ENCODE results near the gene KCNA5. TPM values are rescaled to one million over a fixed set of nuclear protein-coding genes. Genes with fewer than 3 reads are reported as not detected.

Gene KCNA5
- total RNA-seq, 1 donor from 2014 or later, result 6.5 TPM

DNA sequence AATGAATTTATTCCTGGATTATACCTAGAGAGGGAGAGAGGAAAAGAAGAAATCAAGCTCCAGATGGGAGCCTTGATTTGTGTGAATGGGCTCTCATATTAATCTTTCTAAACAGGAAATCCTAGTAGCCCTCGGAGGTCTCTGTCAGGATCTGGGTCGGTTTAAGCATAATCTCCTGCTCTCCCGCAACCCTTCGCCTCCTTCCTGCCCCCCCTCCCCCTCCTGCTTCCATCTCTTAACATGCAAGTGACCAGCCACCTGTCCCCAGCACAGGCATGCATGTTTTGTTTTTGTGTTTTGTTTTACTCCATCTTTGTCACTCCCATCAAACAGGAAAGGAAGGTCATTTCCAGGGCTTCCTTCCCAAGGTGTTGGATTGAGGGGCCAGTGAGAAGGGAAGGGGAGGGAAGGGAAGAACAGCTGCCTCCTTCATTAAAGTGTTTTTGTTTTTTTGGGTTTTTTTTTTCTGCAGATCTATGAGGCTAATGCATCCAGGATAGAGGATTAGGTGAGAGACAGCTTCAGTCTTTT, 4.8 kb upstream of the KCNA5 start:
- DNase-seq (ENCODE audit: low spot score), result no peak
- no peak for TF ChIP-seq CTCF (IDR thresholded peaks at IDR 0.05)
- Mint-ChIP-seq H3K36me3 (ENCODE audit: low read depth) (no peaks in the 10 kb centered on the region), H3K9me3 (ENCODE audit: low read depth) (no peaks in the 10 kb centered on the region), H3K4me3 (ENCODE audit: unreplicated experiment) (no peak overlapping the region), H3K27ac (ENCODE audit: unreplicated experiment) (no peak overlapping the region), H3K4me1 (ENCODE audit: low read depth) (peaks cover 20% of the 10 kb centered on the region), H3K27me3 (ENCODE audit: low read depth) (peaks cover 44% of the 10 kb centered on the region)

DNA sequence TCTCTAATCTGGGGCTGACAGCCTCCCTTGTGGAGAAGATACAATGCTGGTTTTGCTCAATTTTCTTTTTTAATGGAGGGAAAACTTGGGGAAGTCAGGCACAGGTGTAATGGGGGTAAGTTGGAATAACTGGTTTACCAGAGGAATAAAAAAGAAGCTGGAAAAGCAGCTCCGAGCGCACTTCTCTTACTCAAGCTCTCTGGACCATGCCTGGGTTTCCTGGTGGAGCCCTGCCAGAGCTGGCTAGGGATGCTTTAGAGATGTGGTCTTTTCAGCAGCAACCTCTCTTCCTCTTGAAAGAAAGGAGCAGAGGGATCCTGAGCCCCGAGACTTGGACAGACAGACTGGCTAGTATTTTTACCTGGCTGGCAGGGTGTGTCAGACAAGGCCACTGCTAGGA, 3.9 kb upstream of the KCNA5 start:
- Mint-ChIP-seq H3K36me3 (ENCODE audit: low read depth) (no peaks in the 10 kb centered on the region), H3K9me3 (ENCODE audit: low read depth) (no peaks in the 10 kb centered on the region), H3K4me3 (ENCODE audit: unreplicated experiment) (no peak overlapping the region), H3K27ac (ENCODE audit: unreplicated experiment) (no peak overlapping the region), H3K27me3 (ENCODE audit: low read depth) (peaks cover 44% of the 10 kb centered on the region), H3K4me1 (ENCODE audit: low read depth) (peaks cover 11% of the 10 kb centered on the region)
- DNase-seq (ENCODE audit: low spot score), result no peak
- TF ChIP-seq CTCF (IDR thresholded peaks at IDR 0.05), result no peak

- H3K4me3 Mint-ChIP-seq (ENCODE audit: unreplicated experiment), result no peak overlapping the region
- H3K9me3 Mint-ChIP-seq (ENCODE audit: low read depth), result no peaks in the 10 kb centered on the region
- no peak overlapping the region for H3K27ac Mint-ChIP-seq (ENCODE audit: unreplicated experiment)
- H3K4me1 Mint-ChIP-seq (ENCODE audit: low read depth), result peaks cover 11% of the 10 kb centered on the region
- no peak for TF ChIP-seq CTCF (IDR thresholded peaks at IDR 0.05)
- peaks cover 49% of the 10 kb centered on the region for H3K27me3 Mint-ChIP-seq (ENCODE audit: low read depth)
- peaks cover 1% of the 10 kb centered on the region for H3K36me3 Mint-ChIP-seq (ENCODE audit: low read depth)
- DNase-seq (ENCODE audit: low spot score), result no peak
Measured at GRCh38 chr12:5040368-5040767, 3.3 kb upstream of the KCNA5 start.

- no peak for DNase-seq (ENCODE audit: low spot score)
- TF ChIP-seq CTCF (IDR thresholded peaks at IDR 0.05), result no peak
- Mint-ChIP-seq H3K4me3 (ENCODE audit: unreplicated experiment) (peak overlapping the region; percentile 46), H3K4me1 (ENCODE audit: low read depth) (peaks cover 35% of the 10 kb centered on the region), H3K36me3 (ENCODE audit: low read depth) (peaks cover 6% of the 10 kb centered on the region), H3K27ac (ENCODE audit: unreplicated experiment) (peak overlapping the region; percentile 22), H3K9me3 (ENCODE audit: low read depth) (no peaks in the 10 kb centered on the region), H3K27me3 (ENCODE audit: low read depth) (peaks cover 65% of the 10 kb centered on the region)
Measured at GRCh38 chr12:5044420-5045295, 979 bp downstream of the KCNA5 start.

GRCh38 chr12:5047094-5047493, 3.4 kb downstream of the KCNA5 start:
- Mint-ChIP-seq H3K27ac (ENCODE audit: unreplicated experiment) (no peak overlapping the region), H3K9me3 (ENCODE audit: low read depth) (no peaks in the 10 kb centered on the region), H3K36me3 (ENCODE audit: low read depth) (peaks cover 6% of the 10 kb centered on the region), H3K27me3 (ENCODE audit: low read depth) (peaks cover 59% of the 10 kb centered on the region), H3K4me1 (ENCODE audit: low read depth) (peaks cover 35% of the 10 kb centered on the region), H3K4me3 (ENCODE audit: unreplicated experiment) (peak overlapping the region; percentile 46)
- DNase-seq (ENCODE audit: low spot score), result no peak
- TF ChIP-seq CTCF (IDR thresholded peaks at IDR 0.05), result no peak
